H1 (cell line): ENCODE data around the gene CEND1. TPM values are rescaled to one million over a fixed set of nuclear protein-coding genes. Genes with fewer than 3 reads are reported as not detected.

Source experiments
- CTCF ChIA-PET: fragments of 300-600 bp; sonication (Branson Sonifier 250); formaldehyde crosslinking; loops from one replicate; lab custom pipeline; 2021; ENCODE audit not compliant: partially characterized antibody; lab: Charles Lee
- POLR2A ChIA-PET: fragments of 300-600 bp; sonication (Branson Sonifier 250); formaldehyde crosslinking; loops from one replicate; lab custom pipeline; 2021; ENCODE audit warnings: inconsistent platforms; ENCODE audit not compliant: partially characterized antibody; lab: Charles Lee
- DNase-seq, 2 experiments: peaks; one replicate each; pipeline versions ENCODE4 v3.0.0 to v3.0.0-alpha.2; 2010 to 2022; ENCODE audit warnings: low spot score in 2 of 2, low read depth in 1 of 2, mixed read lengths in 1 of 2
- FAIRE-seq: peaks from 2 replicates; lab custom pipeline; 2011; peaks lifted over from hg19 to GRCh38; lab: Jason Lieb, UNC
- H2AFZ ChIP-seq: 2 replicates; pipeline ENCODE4 v1.8.1; 2012; ENCODE audit warnings: low read length, inconsistent platforms
- H2AK5ac ChIP-seq: 2 replicates; pipeline ENCODE4 v1.6.1; 2013; ENCODE audit warnings: low read depth, low read length
- H2BK120ac ChIP-seq: replicated peaks from 2 replicates; pipeline ENCODE3; 2013; ENCODE audit warnings: low read depth, low read length, inconsistent platforms
- H2BK12ac ChIP-seq: 2 replicates; pipeline ENCODE4 v1.6.1; 2013; ENCODE audit warnings: low read depth, low read length
- H2BK15ac ChIP-seq: 2 replicates; pipeline ENCODE4 v1.6.1; 2013; ENCODE audit warnings: low read length
- H2BK20ac ChIP-seq: 2 replicates; pipeline ENCODE4 v1.6.1; 2013; ENCODE audit warnings: low read length
- H2BK5ac ChIP-seq: 2 replicates; pipeline ENCODE4 v1.6.1; 2013; ENCODE audit warnings: low read depth, low read length
- H3K14ac ChIP-seq: 2 replicates; pipeline ENCODE4 v1.6.1; 2013; ENCODE audit warnings: inconsistent platforms; ENCODE audit not compliant: insufficient read length
- H3K18ac ChIP-seq: 2 replicates; pipeline ENCODE4 v1.6.1; 2013; ENCODE audit warnings: low read length; ENCODE audit errors: extremely low read depth
- H3K23ac ChIP-seq: 2 replicates; pipeline ENCODE4 v1.6.1; 2013; ENCODE audit warnings: inconsistent platforms; ENCODE audit not compliant: insufficient read length
- H3K23me2 ChIP-seq: 2 replicates; pipeline ENCODE4 v1.6.1; 2013; ENCODE audit warnings: low read depth, low read length
- H3K27ac ChIP-seq: 2 replicates; pipeline ENCODE4 v1.6.1; 2011; ENCODE audit warnings: low read depth, low read length, inconsistent platforms
- H3K27me3 ChIP-seq, 4 experiments: replicated peaks in 1 of 4; 1 replicate in 1 of 4; 2 replicates in 3 of 4; pipeline versions ENCODE4 v1.6.1 to v1.8.1; 2011 to 2013; ENCODE audit warnings: low read length in 3 of 4, mild to moderate bottlenecking in 3 of 4, inconsistent platforms in 2 of 4, mixed read lengths in 2 of 4, moderate library complexity in 1 of 4; ENCODE audit not compliant: control insufficient read depth in 3 of 4, insufficient read depth in 3 of 4; ENCODE audit errors: extremely low read depth in 1 of 4
- H3K36me3 ChIP-seq, 4 experiments: 2 replicates each; pipeline versions ENCODE4 v1.6.1 to v1.8.1; 2011 to 2013; ENCODE audit warnings: mild to moderate bottlenecking in 4 of 4, low read length in 3 of 4, moderate library complexity in 2 of 4, control low read depth in 1 of 4, inconsistent platforms in 1 of 4; ENCODE audit not compliant: insufficient read depth in 4 of 4, control insufficient read depth in 2 of 4
- H3K4ac ChIP-seq: replicated peaks from 2 replicates; pipeline ENCODE3; 2013; ENCODE audit warnings: low read length, low read depth, mixed read lengths, inconsistent platforms; ENCODE audit not compliant: insufficient read length
- H3K4me1 ChIP-seq, 4 experiments: replicated peaks in 1 of 4; 1 replicate in 1 of 4; 2 replicates in 3 of 4; pipeline versions ENCODE4 v1.6.1 to v1.8.1; 2011 to 2013; ENCODE audit warnings: low read length in 3 of 4, inconsistent platforms in 2 of 4, mixed read lengths in 1 of 4; ENCODE audit not compliant: insufficient read depth in 4 of 4, control insufficient read depth in 3 of 4
- H3K4me2 ChIP-seq, 2 experiments: 2 replicates each; pipeline versions ENCODE4 v1.6.1 to v1.8.1; 2011 to 2013; ENCODE audit warnings: low read depth in 2 of 2, low read length in 2 of 2, control low read depth in 1 of 2, inconsistent platforms in 1 of 2, mild to moderate bottlenecking in 1 of 2; ENCODE audit not compliant: insufficient read depth in 1 of 2
- H3K4me3 ChIP-seq, 4 experiments: fragments of 200-600, 300-600 bp in 1 of 4; sonication (generic), shearing (Covaris generic), sonication (Bioruptor Twin) in 1 of 4; 2 replicates each; pipeline versions ENCODE4 v1.5.1 to v1.8.1; 2011 to 2016; ENCODE audit warnings: low read length in 4 of 4, low read depth in 3 of 4, control low read depth in 2 of 4, inconsistent platforms in 2 of 4, mild to moderate bottlenecking in 2 of 4, mixed read lengths in 1 of 4, moderate library complexity in 1 of 4; ENCODE audit not compliant: insufficient read depth in 2 of 4; ENCODE audit errors: extremely low read depth in 1 of 4
- H3K56ac ChIP-seq: replicated peaks from 2 replicates; pipeline ENCODE3; 2013; ENCODE audit warnings: low read depth, mild to moderate bottlenecking, mixed read lengths, low read length, inconsistent platforms; ENCODE audit not compliant: insufficient read length
- H3K79me1 ChIP-seq: 2 replicates; pipeline ENCODE4 v1.6.1; 2013; ENCODE audit warnings: low read depth, low read length, control low read depth
- H3K79me2 ChIP-seq, 2 experiments: 2 replicates each; pipeline versions ENCODE4 v1.6.1 to v1.8.1; 2012 to 2013; ENCODE audit warnings: low read length in 2 of 2, mild to moderate bottlenecking in 2 of 2, inconsistent platforms in 1 of 2; ENCODE audit not compliant: insufficient read depth in 2 of 2, control insufficient read depth in 1 of 2
- H3K9ac ChIP-seq, 4 experiments: replicated peaks in 1 of 4; 1 replicate in 1 of 4; 2 replicates in 3 of 4; pipeline versions ENCODE4 v1.6.1 to v1.8.1; 2011 to 2013; ENCODE audit warnings: low read depth in 3 of 4, low read length in 3 of 4, control low read depth in 2 of 4, mild to moderate bottlenecking in 2 of 4, moderate library complexity in 2 of 4, inconsistent platforms in 1 of 4; ENCODE audit errors: extremely low read depth in 1 of 4
- H3K9me3 ChIP-seq, 2 experiments: 2 replicates each; pipeline versions ENCODE4 v1.6.1 to v1.8.1; 2012 to 2013; ENCODE audit warnings: mild to moderate bottlenecking in 2 of 2, moderate library complexity in 2 of 2, control low read depth in 1 of 2, inconsistent platforms in 1 of 2, low read depth in 1 of 2, low read length in 1 of 2, mixed read lengths in 1 of 2; ENCODE audit not compliant: insufficient read depth in 2 of 2
- H4K20me1 ChIP-seq, 2 experiments: replicated peaks in 1 of 2; 2 replicates each; pipeline versions ENCODE3 to v1.8.1; 2011 to 2013; ENCODE audit warnings: inconsistent platforms in 2 of 2, low read length in 2 of 2, mild to moderate bottlenecking in 1 of 2; ENCODE audit not compliant: insufficient read depth in 2 of 2, control insufficient read depth in 1 of 2
- H4K5ac ChIP-seq: 2 replicates; pipeline ENCODE4 v1.6.1; 2013; ENCODE audit warnings: low read length, low read depth, mixed read lengths, inconsistent platforms; ENCODE audit not compliant: insufficient read length
- H4K8ac ChIP-seq: 2 replicates; pipeline ENCODE4 v1.8.0; 2013; ENCODE audit warnings: mild to moderate bottlenecking, moderate library complexity, low read length, inconsistent platforms; ENCODE audit not compliant: insufficient read depth; ENCODE audit errors: extremely low read depth
- H4K91ac ChIP-seq: replicated peaks from 2 replicates; pipeline ENCODE3; 2013; ENCODE audit warnings: low read length, mixed read lengths, inconsistent platforms; ENCODE audit not compliant: insufficient read length
- ATF2 ChIP-seq: IDR thresholded peaks from 2 replicates; pipeline ENCODE4 v1.6.1; 2012; ENCODE audit warnings: low read length, inconsistent platforms
- BCL11A ChIP-seq, 2 experiments: IDR thresholded peaks; one replicate each; pipeline ENCODE4 v1.6.1; 2011; ENCODE audit warnings: low read depth in 2 of 2, low read length in 2 of 2, mild to moderate bottlenecking in 2 of 2
- CEBPB ChIP-seq: IDR thresholded peaks from 2 replicates; pipeline ENCODE4 v1.6.1; 2012; ENCODE audit warnings: low read depth, low read length
- CHD1 ChIP-seq: IDR thresholded peaks from 2 replicates; pipeline ENCODE4 v1.6.1; 2012; ENCODE audit warnings: low read depth, low read length, improper control_type of control experiment
- CHD2 ChIP-seq: IDR thresholded peaks from 2 replicates; pipeline ENCODE4 v1.6.1; 2012; ENCODE audit warnings: low read length, improper control_type of control experiment
- EGR1 ChIP-seq: IDR thresholded peaks from 2 replicates; pipeline ENCODE4 v1.6.1; 2011; ENCODE audit warnings: low read depth, low read length, borderline replicate concordance
- FOSL1 ChIP-seq: IDR thresholded peaks from 2 replicates; pipeline ENCODE4 v1.6.1; 2011; ENCODE audit warnings: mild to moderate bottlenecking, low read depth, low read length, moderate library complexity; ENCODE audit not compliant: insufficient read depth
- RXRA ChIP-seq: IDR thresholded peaks from 2 replicates; pipeline ENCODE4 v1.6.1; 2011; ENCODE audit warnings: low read depth, mild to moderate bottlenecking, low read length, moderate library complexity; ENCODE audit not compliant: insufficient read depth
- SIN3A ChIP-seq, 2 experiments: IDR thresholded peaks in 1 of 2; conservative IDR thresholded peaks in 1 of 2; 2 replicates each; pipeline ENCODE4 v1.6.1; 2011 to 2012; ENCODE audit warnings: low read length in 2 of 2, improper control_type of control experiment in 1 of 2, low read depth in 1 of 2, mild to moderate bottlenecking in 1 of 2
- SIRT6 ChIP-seq: IDR thresholded peaks from one replicate; pipeline ENCODE4 v1.7.1; 2012; ENCODE audit warnings: low read length, inconsistent platforms
- SIX5 ChIP-seq: IDR thresholded peaks from 2 replicates; pipeline ENCODE4 v1.6.1; 2011; ENCODE audit warnings: mild to moderate bottlenecking, low read depth, low read length
- TBP ChIP-seq: IDR thresholded peaks from 2 replicates; pipeline ENCODE4 v1.6.1; 2011; ENCODE audit warnings: low read depth, low read length, improper control_type of control experiment
- WGBS, 2 experiments: shearing (Covaris generic) in 1 of 2; methylation state at CpG; one replicate each; pipeline versions ENCODE4 v1.1.6 to v1.1.7; 2013 to 2015; ENCODE audit warnings: low lambda C conversion rate in 2 of 2, mixed read lengths in 2 of 2, inconsistent platforms in 1 of 2, low coverage in 1 of 2, missing lambda C conversion rate in 1 of 2; ENCODE audit not compliant: insufficient replicate concordance in 2 of 2, insufficient coverage in 1 of 2, insufficient read length in 1 of 2; ENCODE audit errors: extremely low coverage in 1 of 2, missing lambda C conversion rate in 1 of 2; 5-methylcytosine and 5-hydroxymethylcytosine counted together
- polyA plus RNA-seq, 7 experiments: library from polyadenylated mRNA; depleted of rRNA in 3 of 7; stranded (reverse) in 5 of 7; unstranded in 2 of 7; fragments of >200 nt in 5 of 7; fragments of 200-250 nt in 2 of 7; gene quantifications; 1 replicate in 5 of 7; 2 replicates in 1 of 7; 4 replicates in 1 of 7; pipeline versions ENCODE4 v1.2.1 to v1.2.3, GENCODE V29; 2011 to 2013; ENCODE audit warnings: missing spikeins in 2 of 7, mixed read lengths in 2 of 7
- total RNA-seq: library from RNA; stranded (reverse); fragmentation: NEBNext Ultra II Directional; extraction: Animal tissue kit (Norgen Biotek cat#: 25700); gene quantifications from 2 replicates; pipeline ENCODE4 v1.2.1, GENCODE V29; 2021

The CEND1 gene
- total and polyA plus RNA-seq, 2 of the 8 experiments (the other 6 are each of a cell fraction or from before 2014, with no cell fraction given), result 0.82 to 5.0 TPM

- DNase-seq (no peak), FAIRE-seq (no peak)
- WGBS, 2 experiments, result 86% methylated on average over 18 of the region's 28 CpGs; no CpG with 5 or more reads in 1 of the 2 experiments
- TF ChIP-seq CHD2, result no peak
- TF ChIP-seq SIN3A (conservative IDR thresholded peaks at IDR 0.05 in 1 of 2, IDR thresholded peaks at IDR 0.05 in 1 of 2; ENCODE audit: low read depth in 1 of 2, low read length in 2 of 2), result no peak
- no peak for TF ChIP-seq SIRT6
- no peak for TF ChIP-seq RXRA
- no peak for TF ChIP-seq BCL11A (IDR thresholded peaks at IDR 0.05; ENCODE audit: low read depth in 2 of 2, low read length in 2 of 2)
- TF ChIP-seq CHD1, result no peak
- no peak for TF ChIP-seq ATF2
- no peak for TF ChIP-seq SIX5
- no peak for TF ChIP-seq EGR1
- TF ChIP-seq TBP, result no peak
- TF ChIP-seq CEBPB, result no peak
- TF ChIP-seq FOSL1, result no peak
Measured at GRCh38 chr11:788009-788640, 1.8 kb downstream of the CEND1 start.

More at GRCh38 chr11:788009-788640, 1.8 kb downstream of the CEND1 start:
- no peak overlapping the region for H2AK5ac ChIP-seq
- H3K4me3 ChIP-seq, result no peak overlapping the region
- H3K4me1 ChIP-seq, result peaks cover 0 to 22% (median 13%) of the 10 kb centered on the region in 4 experiments; a peak in 6 of 7 replicates
- no peak overlapping the region for H3K4ac ChIP-seq
- ChIA-PET CTCF (interaction anchor here (1.0 kb wide), 1 partner anchor 9 kb away, joined by 3 read pairs; no protein-coding TSS in a partner anchor), POLR2A (interaction anchor here (0.6 to 53.0 kb wide), 6 partner anchors 8 to 235 kb away, joined by 3 to 1917 read pairs (median 6); partner anchors contain the start of genes CD151, CRACR2B, PNPLA2 and POLR2L)
- H3K79me1 ChIP-seq, result peaks cover 3% of the 10 kb centered on the region; the same call in 1 of the 2 replicates
- no peak overlapping the region for H2BK15ac ChIP-seq
- no peaks in the 10 kb centered on the region for H3K79me2 ChIP-seq
- H3K23me2 ChIP-seq, result no peaks in the 10 kb centered on the region; the same call in 1 of the 2 replicates
- H4K91ac ChIP-seq, result no peak overlapping the region
- no peak overlapping the region for H2BK20ac ChIP-seq
- H3K27ac ChIP-seq, result no peak overlapping the region
- H4K8ac ChIP-seq, result no peak overlapping the region
- no peak overlapping the region for H3K9ac ChIP-seq
- no peak overlapping the region for H3K4me2 ChIP-seq
- no peak overlapping the region for H3K18ac ChIP-seq
- no peak overlapping the region for H2BK12ac ChIP-seq
- peaks cover 0 to 9% (median 0%) of the 10 kb centered on the region in 4 experiments; a peak in 2 of 8 replicates for H3K36me3 ChIP-seq
- H3K27me3 ChIP-seq, result no peaks in the 10 kb centered on the region
- H2BK5ac ChIP-seq, result no peak overlapping the region
- no peak overlapping the region for H2BK120ac ChIP-seq
- no peak overlapping the region for H4K5ac ChIP-seq
- H3K56ac ChIP-seq, result no peak overlapping the region
- no peaks in the 10 kb centered on the region for H3K9me3 ChIP-seq
- H3K23ac ChIP-seq, result no peak overlapping the region
- H2AFZ ChIP-seq, result no peak overlapping the region
- H3K14ac ChIP-seq, result no peak overlapping the region
- peaks cover 2 to 10% of the 10 kb centered on the region in 2 experiments for H4K20me1 ChIP-seq
